Measurements from ENCODE around the gene CEP126.
"Not testable (repeated sequence)": the region's sequence is repeated elsewhere in the genome, so short reads cannot be mapped to it uniquely, and the experiment has no call there.

CEP126 gene

GRCh38 chr11:101929294-101929915, 14.6 kb downstream of the CEP126 start:
- DNase-seq, result no peak

GRCh38 chr11:101931692-101932091, 16.9 kb downstream of the CEP126 start:
- DNase-seq, result no peak

GRCh38 chr11:101940901-101941520, 26.2 kb downstream of the CEP126 start:
- no peak for DNase-seq

- DNase-seq, result no peak
Observed at GRCh38 chr11:101944923-101945322, 30.1 kb downstream of the CEP126 start.

- no peak for DNase-seq
Observed at GRCh38 chr11:101945448-101945847, 30.6 kb downstream of the CEP126 start.

GRCh38 chr11:101949680-101950220, 34.9 kb downstream of the CEP126 start:
- DNase-seq, result no peak

- no peak for DNase-seq
Observed at GRCh38 chr11:101955278-101955677, 40.5 kb downstream of the CEP126 start.

- no peak for DNase-seq
Observed at GRCh38 chr11:101955701-101956100, 40.9 kb downstream of the CEP126 start.

- DNase-seq, result no peak
Observed at GRCh38 chr11:101960231-101960630, 45.4 kb downstream of the CEP126 start.

- not testable (repeated sequence) for DNase-seq
Observed at GRCh38 chr11:101964200-101964599, 49.4 kb downstream of the CEP126 start.

- DNase-seq, result peak; percentile 14
Observed at GRCh38 chr11:101974255-101974654, 59.4 kb downstream of the CEP126 start.

- no peak for DNase-seq
Observed at GRCh38 chr11:101974771-101975170, 60.0 kb downstream of the CEP126 start.

GRCh38 chr11:101975734-101976133, 60.9 kb downstream of the CEP126 start:
- DNase-seq, result no peak

GRCh38 chr11:101987370-101987769, 72.6 kb downstream of the CEP126 start:
- no peak for DNase-seq

- no peak for DNase-seq
Observed at GRCh38 chr11:101993172-101993571, 78.4 kb downstream of the CEP126 start.

- not testable (repeated sequence) for DNase-seq
Observed at GRCh38 chr11:101994052-101994469, 79.3 kb downstream of the CEP126 start.

- no peak for DNase-seq
Observed at GRCh38 chr11:101996111-101996510, 81.3 kb downstream of the CEP126 start.

GRCh38 chr11:102001657-102002338, 87.0 kb downstream of the CEP126 start:
- DNase-seq, result no peak

- DNase-seq, result no peak
Observed at GRCh38 chr11:102004220-102004619, 89.4 kb downstream of the CEP126 start.

- no peak for DNase-seq
Observed at GRCh38 chr11:102005306-102005705, 90.5 kb downstream of the CEP126 start.

GRCh38 chr11:102006835-102007566, 92.2 kb downstream of the CEP126 start:
- no peak for DNase-seq

GRCh38 chr11:102007567-102008437, 93.0 kb downstream of the CEP126 start:
- peak; percentile 52 for DNase-seq

Data from fibroblast of skin of right quadriceps (primary cell).